Putamen (tissue), 1 donor: ENCODE measurements around the gene DUSP28.
"Not testable (repeated sequence)": the region's sequence is repeated elsewhere in the genome, so short reads cannot be mapped to it uniquely, and the experiment has no call there.

ENCODE experiments used
- DNase-seq: peaks from one replicate; pipeline ENCODE4 v3.0.0-alpha.2; 2016; ENCODE audit warnings: low spot score

The DUSP28 gene

GRCh38 chr2:240527153-240527750 lies 32.9 kb upstream of the DUSP28 start:
- no peak for DNase-seq

GRCh38 chr2:240528406-240529040 lies 31.6 kb upstream of the DUSP28 start:
- DNase-seq, result no peak

- DNase-seq, result no peak
Measured at GRCh38 chr2:240529344-240529999, 30.7 kb upstream of the DUSP28 start.

DNA sequence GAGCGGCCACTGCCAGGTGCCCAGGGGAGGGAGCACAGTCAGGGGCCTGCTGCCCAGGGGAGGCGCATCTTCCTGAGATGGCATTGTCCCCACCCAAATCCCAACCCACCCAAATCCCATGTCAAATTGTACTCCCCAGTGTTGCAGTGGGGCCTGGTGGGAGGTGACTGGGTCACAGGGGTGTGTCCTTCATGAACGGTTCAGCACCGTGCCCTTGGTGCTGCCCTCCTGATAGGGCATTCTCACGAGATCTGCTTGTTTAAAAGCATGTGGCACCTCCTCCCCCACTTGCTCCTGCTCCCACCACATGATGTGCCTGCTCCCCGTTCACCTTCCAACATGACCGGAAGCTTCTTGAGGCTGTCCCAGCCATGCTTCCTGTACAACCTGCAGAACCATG lies 30.0 kb upstream of the DUSP28 start:
- DNase-seq, result no peak

GRCh38 chr2:240531038-240531437 lies 29.1 kb upstream of the DUSP28 start:
- DNase-seq, result no peak

GRCh38 chr2:240532031-240532775 lies 28.0 kb upstream of the DUSP28 start:
- DNase-seq, result no peak

DNA sequence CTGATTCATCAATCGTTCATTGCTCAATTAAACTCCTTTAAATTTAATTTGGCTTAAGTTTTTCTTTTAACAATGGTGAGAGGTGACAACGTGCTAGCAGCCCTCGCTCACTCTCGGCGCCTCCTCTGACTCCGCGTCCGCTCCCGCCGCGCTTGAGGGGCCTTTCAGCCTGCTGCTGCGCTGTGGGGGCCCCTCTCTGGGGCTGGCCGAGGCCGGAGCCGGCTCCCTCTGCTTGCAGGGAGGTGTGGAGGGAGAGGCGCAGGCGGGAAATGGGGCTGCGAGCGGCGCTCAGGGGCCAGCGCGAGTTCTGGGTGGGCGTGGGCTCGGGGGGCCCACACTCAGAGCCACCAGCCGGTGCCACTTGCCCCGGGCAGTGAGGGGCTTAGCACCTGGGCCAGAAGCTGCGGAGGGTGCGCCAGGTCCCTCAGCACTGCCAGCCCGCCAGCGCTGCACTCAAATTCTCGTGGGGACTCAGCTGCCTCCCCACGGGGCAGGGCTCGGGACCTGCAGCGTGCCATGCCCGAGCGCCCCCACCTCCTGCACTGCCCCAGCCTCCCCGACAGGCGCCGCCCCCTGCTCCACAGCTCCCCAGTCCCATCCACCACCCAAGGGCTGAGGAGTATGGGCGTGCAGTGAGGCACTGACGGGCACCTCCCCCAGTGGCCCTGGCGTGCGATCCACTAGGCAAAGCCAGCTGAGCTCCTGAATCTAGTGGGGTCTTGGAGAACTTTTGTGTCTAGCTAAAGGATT lies 22.0 kb upstream of the DUSP28 start:
- DNase-seq, result no peak

- not testable (repeated sequence) for DNase-seq
Measured at GRCh38 chr2:240539101-240539500, 21.1 kb upstream of the DUSP28 start.

DNA sequence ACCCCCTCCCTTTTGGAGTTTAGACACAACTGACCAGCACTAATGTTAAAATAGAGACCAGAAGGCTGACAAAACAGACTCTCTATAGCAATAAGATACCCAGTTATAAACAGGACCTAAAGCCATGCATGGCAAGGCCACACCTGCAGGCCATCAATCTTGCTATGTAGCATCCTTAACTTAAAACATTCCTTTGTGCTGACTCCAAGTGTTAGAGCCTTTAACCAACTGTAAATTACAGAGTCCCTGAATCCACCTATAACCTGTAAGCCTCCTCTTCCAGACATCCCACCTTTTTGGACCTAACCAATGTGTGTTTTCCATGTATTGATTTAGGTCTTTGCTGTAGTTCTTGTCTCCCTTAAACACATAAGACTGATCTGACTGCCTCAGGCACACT lies 20.3 kb upstream of the DUSP28 start:
- DNase-seq, result no peak

DNA sequence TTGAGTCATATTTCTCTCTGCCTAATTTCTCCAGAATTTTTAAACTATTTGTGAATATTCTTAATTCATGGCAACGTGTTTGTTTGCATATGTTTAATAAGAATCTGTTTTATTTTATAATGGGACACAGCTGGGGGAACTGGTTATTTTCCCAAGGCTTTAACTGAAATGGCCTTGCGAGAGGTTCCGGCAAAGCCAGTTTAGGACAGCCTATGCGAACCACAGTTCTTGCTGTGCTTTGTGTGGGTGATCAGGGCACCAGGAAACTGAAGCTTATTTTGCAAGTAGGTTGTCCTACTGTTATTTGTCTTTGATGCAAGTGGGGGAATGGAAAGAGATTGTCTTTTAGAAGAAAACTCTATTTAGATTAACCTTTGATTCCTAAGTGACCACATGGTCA lies 8.9 kb upstream of the DUSP28 start:
- DNase-seq, result no peak

DNA sequence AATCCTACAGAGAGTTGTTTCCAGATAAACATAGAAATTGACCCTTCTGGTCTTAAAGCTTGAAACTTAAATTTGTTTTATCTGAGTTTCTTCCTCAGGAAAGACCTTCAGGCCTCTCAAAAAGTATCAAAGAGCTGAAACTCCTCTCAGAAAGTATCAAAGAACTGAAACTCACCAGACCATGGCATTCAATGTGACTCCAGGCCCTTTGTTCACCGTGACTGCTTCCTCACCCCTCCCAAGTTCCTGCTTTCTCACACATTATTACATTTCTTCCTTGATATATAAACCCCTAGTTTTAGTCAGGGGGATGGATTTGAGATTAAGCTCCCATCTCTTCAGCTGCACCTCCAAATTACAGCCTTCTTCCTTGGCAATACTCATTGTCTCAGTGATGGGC lies 8.3 kb upstream of the DUSP28 start:
- no peak for DNase-seq

GRCh38 chr2:240553956-240554480 lies 6.1 kb upstream of the DUSP28 start:
- DNase-seq, result no peak

DNA sequence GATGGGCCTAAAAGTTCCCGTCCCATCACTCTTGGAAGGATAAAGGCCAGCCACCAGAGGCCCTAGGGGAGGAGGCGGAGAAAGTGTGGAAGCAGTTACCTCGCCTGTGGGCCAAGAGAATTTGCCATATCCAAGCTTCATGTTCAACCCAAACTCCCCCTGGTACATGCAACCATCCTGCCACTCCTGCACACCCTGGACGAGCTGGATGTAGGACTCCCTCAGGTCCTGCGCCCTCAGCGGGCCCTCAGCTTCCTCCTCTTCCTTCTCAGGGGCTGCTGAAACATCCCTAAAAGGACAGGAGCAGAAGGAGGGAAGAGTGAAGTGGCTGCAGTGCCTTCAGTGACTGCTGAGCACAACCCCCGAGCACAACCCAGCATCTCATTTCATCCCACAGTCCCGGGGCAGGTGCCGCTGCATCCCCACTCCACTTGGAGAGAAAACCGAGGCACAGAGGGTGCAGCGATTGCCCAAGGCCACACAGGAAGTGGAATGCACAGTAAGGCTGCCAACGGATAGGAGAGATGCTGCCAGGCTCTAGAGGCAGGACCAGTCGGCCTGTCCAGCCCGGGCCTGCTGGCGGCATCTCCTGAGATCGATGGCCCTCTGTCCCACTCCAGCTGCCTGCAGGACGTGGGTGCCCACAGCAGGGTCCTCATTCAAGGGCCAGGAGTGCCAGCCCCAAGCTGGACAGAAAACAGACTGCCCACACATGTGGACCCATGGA lies 5.2 kb upstream of the DUSP28 start:
- no peak for DNase-seq

DNA sequence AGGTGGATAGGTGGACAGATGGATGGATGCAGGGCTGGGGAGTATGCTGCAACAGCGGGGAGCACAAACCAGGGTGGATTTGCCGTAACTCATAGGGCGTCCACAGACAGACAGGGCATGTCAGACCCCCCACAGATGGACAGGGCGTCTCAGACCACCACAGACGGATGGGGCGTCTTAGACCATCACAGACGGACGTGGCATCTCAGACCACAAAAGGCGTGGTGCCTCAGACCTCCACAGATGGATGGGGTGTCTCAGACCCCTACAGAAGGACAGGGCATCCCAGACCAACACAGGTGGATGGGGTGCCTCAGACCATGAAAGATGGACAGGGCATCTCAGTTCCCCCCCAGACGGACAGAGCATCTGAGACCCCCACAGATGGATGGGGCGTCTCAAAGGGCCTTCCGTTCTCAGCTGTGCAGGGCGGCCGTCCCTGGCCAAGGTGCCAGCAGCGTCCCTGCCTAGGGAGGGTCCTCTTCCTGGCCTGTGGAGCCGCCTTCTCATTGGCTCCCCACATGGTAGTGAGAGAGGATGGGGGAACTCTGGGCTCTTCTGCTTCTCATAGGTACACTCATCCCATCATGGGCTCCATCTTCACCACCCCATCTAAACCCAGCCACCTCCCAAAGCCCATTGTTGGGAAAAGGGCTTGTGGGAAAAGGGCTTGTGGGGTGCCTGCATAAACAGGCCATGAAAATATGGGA lies 4.5 kb upstream of the DUSP28 start:
- no peak for DNase-seq

DNA sequence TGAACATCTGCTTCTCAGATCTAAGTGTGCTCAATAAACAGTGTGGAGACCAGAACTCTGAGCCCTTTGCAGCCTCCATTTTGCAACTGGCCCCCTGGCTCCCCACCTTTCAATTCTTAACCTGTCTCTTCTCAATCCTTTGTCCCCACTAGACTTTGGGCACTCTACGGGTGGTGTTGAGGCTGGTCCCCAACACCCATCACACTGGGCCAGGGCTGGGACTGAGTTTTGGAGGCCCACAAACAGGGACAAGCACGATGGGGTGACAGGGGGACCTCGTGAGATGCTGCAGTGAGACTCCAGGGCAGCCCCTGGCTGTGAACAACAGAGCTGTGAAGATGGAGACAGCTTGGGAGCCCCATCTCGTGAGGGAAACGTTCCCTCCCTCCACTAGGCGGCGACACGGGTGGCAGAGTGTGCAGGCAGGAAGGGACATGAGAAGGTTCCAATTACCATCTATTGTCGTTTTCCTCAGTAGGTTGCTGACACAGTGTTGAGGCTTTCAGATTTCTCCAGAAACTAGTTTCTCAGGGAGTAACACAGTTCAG lies 3.5 kb upstream of the DUSP28 start:
- DNase-seq, result no peak

DNA sequence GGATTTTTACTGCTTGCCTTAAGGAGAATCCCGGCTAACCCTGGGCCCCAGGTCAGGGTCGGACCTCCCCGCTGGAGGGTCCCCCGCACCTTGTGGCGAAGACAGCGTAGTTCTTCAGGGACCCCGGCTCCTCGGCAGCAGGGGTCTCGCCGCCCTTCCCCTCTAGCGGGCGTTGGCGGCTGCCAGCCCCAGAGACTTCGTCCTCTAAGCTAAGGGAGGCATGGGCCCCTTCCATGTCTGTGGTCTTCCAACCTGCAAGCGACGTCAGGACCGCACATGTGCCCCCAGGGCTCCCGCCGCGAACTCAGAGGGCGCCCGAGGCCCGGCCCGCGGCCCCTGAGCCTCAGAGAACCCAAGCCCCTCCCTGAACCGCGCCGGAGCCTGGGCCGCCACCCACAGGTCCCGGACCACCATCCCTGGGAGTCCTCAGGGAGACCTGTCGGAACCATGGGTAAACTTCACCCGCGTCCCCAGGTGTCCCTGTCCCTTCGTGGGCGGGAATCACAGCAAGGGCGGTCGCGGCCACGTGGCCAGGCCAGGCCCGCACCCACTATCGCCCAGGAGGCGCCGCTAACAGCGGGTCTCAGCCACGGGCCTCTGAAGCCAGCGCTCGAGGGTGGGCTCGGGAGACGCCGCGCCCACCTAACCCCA lies 2.9 kb upstream of the DUSP28 start:
- DNase-seq, result no peak

- no peak for DNase-seq
Measured at GRCh38 chr2:240557808-240558207, 2.3 kb upstream of the DUSP28 start, which contains the start of gene ANKMY1. Gene ANKMY1, minus strand, starts transcription at chr2:240557988. Its CDS starts 653 bp downstream, at chr2:240557335.

DNA sequence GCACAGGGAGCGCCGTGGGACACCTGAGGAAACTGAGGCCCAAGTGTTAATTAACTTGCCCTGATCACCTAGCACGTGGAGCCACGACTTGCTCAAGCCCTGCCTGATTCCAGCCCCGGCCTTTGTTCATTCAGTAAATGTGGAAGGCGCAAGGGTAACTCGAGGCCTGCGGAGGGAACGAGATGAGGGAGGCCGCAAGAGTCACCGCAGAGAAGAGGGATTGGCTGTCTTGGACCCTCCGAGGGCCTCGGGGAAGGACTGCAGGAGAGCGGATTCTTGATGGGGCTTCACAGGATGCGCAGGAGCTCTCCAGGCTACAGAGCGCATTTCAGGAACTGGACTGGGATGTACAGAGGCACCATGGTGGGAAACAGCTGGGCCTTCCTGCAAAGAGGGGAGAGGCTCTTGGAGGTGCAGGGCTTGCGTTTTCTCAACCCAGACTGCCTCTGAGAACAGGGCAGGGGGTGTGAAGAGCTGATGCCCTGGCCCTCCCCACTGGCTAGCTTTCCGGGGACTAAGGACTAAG lies 1.9 kb upstream of the DUSP28 start:
- DNase-seq, result no peak

GRCh38 chr2:240559286-240559685 lies 871 bp upstream of the DUSP28 start:
- DNase-seq, result no peak
